WTC11 (cell line): Measurements from ENCODE around the gene CSH1.

ENCODE experiments used
- ATF3 ChIP-seq: sonication (generic); formaldehyde crosslinking; conservative IDR thresholded peaks from 2 replicates; pipeline ENCODE4 v1.8.1; 2022; ENCODE audit warnings: mild to moderate bottlenecking, missing genetic modification reagents
- CTCF ChIP-seq: fragments of 200-600 bp; IDR thresholded peaks from 2 replicates; pipeline ENCODE4 v1.8.0; 2022; ENCODE audit warnings: antibody characterized with exemption
- GTF2I ChIP-seq: fragments of 250-450 bp; sonication (Bioruptor Pico); conservative IDR thresholded peaks from 2 replicates; pipeline ENCODE4 v1.4.0; 2021; ENCODE audit warnings: mild to moderate bottlenecking
- MXD4 ChIP-seq: fragments of 250-450 bp; sonication (Bioruptor Pico); IDR thresholded peaks from 2 replicates; pipeline ENCODE4 v1.8.0; 2021; ENCODE audit warnings: mild to moderate bottlenecking, moderate library complexity, borderline replicate concordance
- NFYB ChIP-seq: sonication (generic); formaldehyde crosslinking; conservative IDR thresholded peaks from 2 replicates; pipeline ENCODE4 v1.8.0; 2022; ENCODE audit warnings: low read depth, missing genetic modification reagents
- ZBTB43 ChIP-seq: sonication (generic); formaldehyde crosslinking; IDR thresholded peaks from 2 replicates; pipeline ENCODE4 v1.8.1; 2023; ENCODE audit warnings: mild to moderate bottlenecking, missing genetic modification reagents
- ZNF121 ChIP-seq: sonication (generic); formaldehyde crosslinking; IDR thresholded peaks from 2 replicates; pipeline ENCODE4 v1.8.0; 2023; ENCODE audit warnings: missing genetic modification reagents
- ZNF138 ChIP-seq: sonication (generic); formaldehyde crosslinking; conservative IDR thresholded peaks from 2 replicates; pipeline ENCODE4 v1.8.1; 2022; ENCODE audit warnings: mild to moderate bottlenecking, moderate library complexity, missing genetic modification reagents
- TF ChIP-seq, protein P1 (sequence below): sonication (generic); formaldehyde crosslinking; IDR thresholded peaks from 2 replicates; pipeline ENCODE4 v1.8.0; 2023; ENCODE audit warnings: missing genetic modification reagents
- TF ChIP-seq, protein P2 (sequence below): sonication (generic); formaldehyde crosslinking; IDR thresholded peaks from 2 replicates; pipeline ENCODE4 v1.8.1; 2023; ENCODE audit warnings: mild to moderate bottlenecking, missing genetic modification reagents, moderate library complexity

- no peak for TF ChIP-seq CTCF
- no peak for TF ChIP-seq ZNF138
- TF ChIP-seq MXD4 (CRISPR knock-in tag), result no peak
- TF ChIP-seq, protein P1, sequence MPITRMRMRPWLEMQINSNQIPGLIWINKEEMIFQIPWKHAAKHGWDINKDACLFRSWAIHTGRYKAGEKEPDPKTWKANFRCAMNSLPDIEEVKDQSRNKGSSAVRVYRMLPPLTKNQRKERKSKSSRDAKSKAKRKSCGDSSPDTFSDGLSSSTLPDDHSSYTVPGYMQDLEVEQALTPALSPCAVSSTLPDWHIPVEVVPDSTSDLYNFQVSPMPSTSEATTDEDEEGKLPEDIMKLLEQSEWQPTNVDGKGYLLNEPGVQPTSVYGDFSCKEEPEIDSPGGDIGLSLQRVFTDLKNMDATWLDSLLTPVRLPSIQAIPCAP (CRISPR knock-in tag), result no peak
- no peak for TF ChIP-seq ATF3 (CRISPR knock-in tag)
- TF ChIP-seq ZBTB43 (CRISPR knock-in tag), result no peak
- no peak for TF ChIP-seq ZNF121
- no peak for TF ChIP-seq GTF2I (CRISPR knock-in tag)
- TF ChIP-seq NFYB (CRISPR knock-in tag), result no peak
- TF ChIP-seq, protein P2, sequence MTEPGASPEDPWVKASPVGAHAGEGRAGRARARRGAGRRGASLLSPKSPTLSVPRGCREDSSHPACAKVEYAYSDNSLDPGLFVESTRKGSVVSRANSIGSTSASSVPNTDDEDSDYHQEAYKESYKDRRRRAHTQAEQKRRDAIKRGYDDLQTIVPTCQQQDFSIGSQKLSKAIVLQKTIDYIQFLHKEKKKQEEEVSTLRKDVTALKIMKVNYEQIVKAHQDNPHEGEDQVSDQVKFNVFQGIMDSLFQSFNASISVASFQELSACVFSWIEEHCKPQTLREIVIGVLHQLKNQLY (CRISPR knock-in tag), result no peak
These were observed 48.7 kb downstream of the CSH1 start for GRCh38 chr17:63847525-63848249.
